Activated CD8-positive, alpha-beta T cell treated with anti-CD3 and anti-CD28 coated beads, Interleukin-2, amount 10 ng/mL, durations not matched to agents 7 days and 5 days (primary cell): ENCODE results near the gene UGGT1. TPM values are rescaled to one million over a fixed set of nuclear protein-coding genes. Genes with fewer than 3 reads are reported as not detected.

Source experiments
- ATAC-seq: fragments of 150-1000 bp; cut with Tn5 transposase; one replicate; pipeline ENCODE4 v1.10.0; 2021; ENCODE audit warnings: moderate library complexity
- CTCF ChIA-PET: fragments of 350-600 bp; sonication (Branson Sonifier 250); formaldehyde crosslinking; loops from one replicate; lab custom pipeline; 2021; ENCODE audit warnings: antibody characterized with exemption; lab: Charles Lee
- POLR2A ChIA-PET: fragments of 350-600 bp; sonication (Branson Sonifier 250); formaldehyde crosslinking; loops from one replicate; lab custom pipeline; 2021; ENCODE audit warnings: antibody characterized with exemption; lab: Charles Lee
- DNase-seq: peaks from one replicate; pipeline ENCODE4 v3.0.0-alpha.2; 2020
- H3K27ac Mint-ChIP-seq: one replicate; pipeline ENCODE4 v1.8.0; 2021; ENCODE audit warnings: mild to moderate bottlenecking, mixed read lengths
- H3K27me3 Mint-ChIP-seq: one replicate; pipeline ENCODE4 v1.8.0; 2021; ENCODE audit warnings: low read depth, mixed read lengths
- H3K36me3 Mint-ChIP-seq: one replicate; pipeline ENCODE4 v1.8.0; 2021; ENCODE audit warnings: low read depth, mixed read lengths
- H3K4me1 Mint-ChIP-seq: one replicate; pipeline ENCODE4 v1.8.0; 2021; ENCODE audit warnings: low read depth, mixed read lengths
- H3K4me3 Mint-ChIP-seq: one replicate; pipeline ENCODE4 v1.8.0; 2021; ENCODE audit warnings: mild to moderate bottlenecking, mixed read lengths
- H3K9me3 Mint-ChIP-seq: one replicate; pipeline ENCODE4 v1.8.0; 2022; ENCODE audit warnings: mixed read lengths; ENCODE audit not compliant: insufficient read depth
- total RNA-seq, 2 experiments: library from RNA; stranded (reverse); gene quantifications; one replicate each; pipeline ENCODE4 v1.2.3, GENCODE V29; 2021

The UGGT1 gene
- total RNA-seq, 2 experiments from 2014 or later, result 60.3 to 63.7 TPM

GRCh38 chr2:128177315-128177714 lies 86.3 kb downstream of the UGGT1 start:
- ChIA-PET POLR2A (no interaction called here), CTCF (no interaction called here)
- Mint-ChIP-seq H3K27me3 (no peaks in the 10 kb centered on the region), H3K4me3 (no peak overlapping the region), H3K27ac (no peak overlapping the region), H3K36me3 (peaks cover 76% of the 10 kb centered on the region), H3K4me1 (no peaks in the 10 kb centered on the region), H3K9me3 (no peaks in the 10 kb centered on the region)
- ATAC-seq (no peak), DNase-seq (no peak)

DNA sequence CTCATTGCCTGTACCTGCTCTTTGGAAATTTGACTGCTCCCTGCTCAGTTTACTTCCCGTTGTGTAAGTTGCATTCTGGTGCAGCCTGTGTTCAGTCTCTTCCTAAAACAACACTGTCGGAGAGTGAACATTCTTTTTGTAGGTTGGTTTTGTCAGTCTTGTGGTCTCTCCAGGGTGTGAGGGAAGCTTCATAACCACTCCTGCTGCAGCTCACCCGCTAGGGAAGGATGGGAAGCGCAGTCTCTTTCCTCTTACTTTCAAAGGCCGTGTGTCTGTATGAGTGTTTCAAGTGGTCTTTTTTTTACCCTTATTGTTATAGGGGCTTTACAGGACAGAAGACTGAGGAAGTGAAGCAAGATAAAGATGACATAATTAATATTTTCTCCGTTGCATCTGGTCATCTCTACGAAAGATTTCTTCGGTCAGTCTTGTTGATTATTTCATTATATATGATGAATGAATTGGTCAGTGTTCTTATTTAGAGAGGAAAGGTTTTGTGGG lies 87.2 kb downstream of the UGGT1 start:
- peaks cover 73% of the 10 kb centered on the region for H3K36me3 Mint-ChIP-seq

DNA sequence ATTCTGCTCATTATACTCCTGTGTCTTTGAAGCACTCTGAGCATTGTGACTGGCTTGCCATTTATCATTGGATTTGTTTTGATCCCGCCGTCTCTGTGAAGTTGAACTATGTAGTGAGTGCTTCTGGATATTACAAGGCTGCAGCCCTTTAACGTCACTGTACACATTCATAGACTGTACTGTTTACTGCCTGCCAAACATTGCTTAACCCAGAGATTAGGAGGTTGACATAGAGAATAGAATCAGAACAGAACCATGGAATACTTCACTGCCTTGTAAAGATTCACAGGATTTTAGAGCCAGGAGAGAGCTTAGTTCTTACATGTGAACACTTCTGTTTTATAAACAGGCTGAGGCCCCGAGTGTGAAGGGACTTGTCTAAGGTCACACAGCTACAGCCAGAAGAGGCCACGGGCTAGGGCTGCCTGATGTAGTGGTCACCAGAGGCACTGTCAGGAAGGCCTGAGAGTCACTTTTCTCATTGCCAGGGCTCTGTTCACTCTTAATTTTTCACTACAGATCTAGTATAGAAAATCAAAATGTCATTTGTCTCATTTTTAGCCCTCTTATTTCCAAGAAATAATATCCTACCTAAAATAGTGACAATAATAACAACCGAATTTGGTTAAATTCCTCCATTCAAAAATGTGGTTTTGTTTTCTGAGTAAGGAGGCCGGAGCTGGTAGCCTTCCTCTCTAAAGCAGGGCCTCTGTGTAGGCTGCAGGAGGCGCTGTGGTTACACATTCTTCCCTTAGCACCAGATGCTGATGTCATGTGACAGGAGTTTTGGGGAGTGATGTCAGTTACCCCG lies 87.9 kb downstream of the UGGT1 start:
- Mint-ChIP-seq H3K4me3 (no peak overlapping the region), H3K27ac (no peak overlapping the region), H3K9me3 (no peaks in the 10 kb centered on the region), H3K4me1 (no peaks in the 10 kb centered on the region), H3K27me3 (no peaks in the 10 kb centered on the region), H3K36me3 (peaks cover 73% of the 10 kb centered on the region)
- DNase-seq, result peak; percentile 64
- ATAC-seq, result peak; percentile 79
- ChIA-PET POLR2A (no interaction called here), CTCF (interaction anchor here (1.0 to 1.8 kb wide), 4 partner anchors 9 to 693 kb away, joined by 3 to 9 read pairs (median 7); no protein-coding TSS in a partner anchor)

More for the DNA sequence above, 87.2 kb downstream of the UGGT1 start:
- DNase-seq (no peak), ATAC-seq (no peak)
- no peaks in the 10 kb centered on the region for H3K9me3 Mint-ChIP-seq
- ChIA-PET CTCF (interaction anchor here (1.0 to 1.8 kb wide), 4 partner anchors 9 to 692 kb away, joined by 3 to 9 read pairs (median 7); no protein-coding TSS in a partner anchor), POLR2A (no interaction called here)
- H3K27me3 Mint-ChIP-seq, result no peaks in the 10 kb centered on the region
- no peak overlapping the region for H3K4me3 Mint-ChIP-seq
- no peak overlapping the region for H3K27ac Mint-ChIP-seq
- H3K4me1 Mint-ChIP-seq, result no peaks in the 10 kb centered on the region

- no peaks in the 10 kb centered on the region for H3K27me3 Mint-ChIP-seq
- H3K36me3 Mint-ChIP-seq, result peaks cover 75% of the 10 kb centered on the region
- no peaks in the 10 kb centered on the region for H3K9me3 Mint-ChIP-seq
- ATAC-seq (no peak), DNase-seq (no peak)
- POLR2A ChIA-PET, result no interaction called here
- H3K4me3 Mint-ChIP-seq, result no peak overlapping the region
- CTCF ChIA-PET, result interaction anchor here (1.0 to 1.8 kb wide), 4 partner anchors 10 to 693 kb away, joined by 3 to 9 read pairs (median 7); no protein-coding TSS in a partner anchor
- no peaks in the 10 kb centered on the region for H3K4me1 Mint-ChIP-seq
- no peak overlapping the region for H3K27ac Mint-ChIP-seq
Observed at GRCh38 chr2:128179461-128179755, 88.4 kb downstream of the UGGT1 start.

DNA sequence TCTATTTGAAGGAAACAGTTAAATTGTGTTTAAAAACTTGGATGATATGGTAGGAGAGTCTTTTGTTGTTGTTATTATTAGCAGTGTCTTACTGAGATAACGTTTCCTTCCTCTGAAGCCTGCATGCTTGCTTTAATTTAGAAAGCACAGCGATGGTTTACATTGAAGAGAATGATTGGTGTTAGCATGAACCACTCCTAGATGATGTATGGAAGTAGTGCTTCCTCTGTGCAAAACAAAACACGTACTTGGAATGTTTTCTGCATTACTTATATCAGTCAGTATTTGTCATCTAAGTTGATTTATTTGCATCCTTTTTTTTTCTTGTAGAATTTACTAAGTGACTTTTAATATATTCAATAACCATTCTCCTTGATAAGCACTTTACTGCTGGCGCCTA lies 89.0 kb downstream of the UGGT1 start:
- Mint-ChIP-seq H3K27me3 (no peaks in the 10 kb centered on the region), H3K9me3 (no peaks in the 10 kb centered on the region), H3K36me3 (peaks cover 73% of the 10 kb centered on the region), H3K4me3 (no peak overlapping the region), H3K4me1 (no peaks in the 10 kb centered on the region), H3K27ac (no peak overlapping the region)
- no peak for DNase-seq
- no peak for ATAC-seq
- ChIA-PET CTCF (interaction anchor here (1.7 to 1.8 kb wide), 3 partner anchors 10 to 54 kb away, joined by 6 to 9 read pairs (median 8); no protein-coding TSS in a partner anchor), POLR2A (no interaction called here)

- Mint-ChIP-seq H3K4me1 (no peaks in the 10 kb centered on the region), H3K4me3 (no peak overlapping the region), H3K27me3 (no peaks in the 10 kb centered on the region), H3K36me3 (peaks cover 65% of the 10 kb centered on the region), H3K27ac (no peak overlapping the region), H3K9me3 (no peaks in the 10 kb centered on the region)
- CTCF ChIA-PET, result interaction anchor here (1.0 kb wide), 1 partner anchor 11 kb away, joined by 3 read pairs; no protein-coding TSS in a partner anchor
- no peak for DNase-seq
- ATAC-seq, result no peak
- POLR2A ChIA-PET, result no interaction called here
Observed at GRCh38 chr2:128185576-128185975, 94.6 kb downstream of the UGGT1 start.

GRCh38 chr2:128187032-128187654 lies 96.1 kb downstream of the UGGT1 start:
- no peaks in the 10 kb centered on the region for H3K27me3 Mint-ChIP-seq
- ATAC-seq, result no peak
- no peak overlapping the region for H3K4me3 Mint-ChIP-seq
- no peaks in the 10 kb centered on the region for H3K4me1 Mint-ChIP-seq
- CTCF ChIA-PET, result interaction anchor here (0.6 kb wide), 1 partner anchor 245 kb away, joined by 3 read pairs; no protein-coding TSS in a partner anchor
- no peaks in the 10 kb centered on the region for H3K9me3 Mint-ChIP-seq
- no peak for DNase-seq
- peaks cover 64% of the 10 kb centered on the region for H3K36me3 Mint-ChIP-seq
- POLR2A ChIA-PET, result no interaction called here
- no peak overlapping the region for H3K27ac Mint-ChIP-seq

GRCh38 chr2:128195435-128195984 lies 104.5 kb downstream of the UGGT1 start:
- ChIA-PET POLR2A (no interaction called here), CTCF (no interaction called here)
- no peaks in the 10 kb centered on the region for H3K27me3 Mint-ChIP-seq
- H3K36me3 Mint-ChIP-seq, result peaks cover 47% of the 10 kb centered on the region
- H3K27ac Mint-ChIP-seq, result peak overlapping the region; percentile 42
- no peak for DNase-seq
- peaks cover 26% of the 10 kb centered on the region for H3K4me1 Mint-ChIP-seq
- no peak for ATAC-seq
- no peak overlapping the region for H3K4me3 Mint-ChIP-seq
- no peaks in the 10 kb centered on the region for H3K9me3 Mint-ChIP-seq

GRCh38 chr2:128196026-128196425 lies 105.0 kb downstream of the UGGT1 start:
- no peaks in the 10 kb centered on the region for H3K9me3 Mint-ChIP-seq
- no peaks in the 10 kb centered on the region for H3K27me3 Mint-ChIP-seq
- ATAC-seq (no peak), DNase-seq (no peak)
- CTCF ChIA-PET, result no interaction called here
- no peak overlapping the region for H3K4me3 Mint-ChIP-seq
- H3K36me3 Mint-ChIP-seq, result peaks cover 42% of the 10 kb centered on the region
- POLR2A ChIA-PET, result no interaction called here
- peak overlapping the region; percentile 30 for H3K27ac Mint-ChIP-seq
- H3K4me1 Mint-ChIP-seq, result peaks cover 26% of the 10 kb centered on the region

GRCh38 chr2:128196471-128196931 lies 105.5 kb downstream of the UGGT1 start:
- H3K27ac Mint-ChIP-seq, result peak overlapping the region; percentile 30
- H3K4me1 Mint-ChIP-seq, result peaks cover 26% of the 10 kb centered on the region
- no peak overlapping the region for H3K4me3 Mint-ChIP-seq
- POLR2A ChIA-PET, result no interaction called here
- DNase-seq (no peak), ATAC-seq (peak; percentile 35)
- no peaks in the 10 kb centered on the region for H3K9me3 Mint-ChIP-seq
- CTCF ChIA-PET, result no interaction called here
- no peaks in the 10 kb centered on the region for H3K27me3 Mint-ChIP-seq
- H3K36me3 Mint-ChIP-seq, result peaks cover 38% of the 10 kb centered on the region

- H3K36me3 Mint-ChIP-seq, result peaks cover 35% of the 10 kb centered on the region
- H3K27ac Mint-ChIP-seq, result peak overlapping the region; percentile 55
- H3K4me1 Mint-ChIP-seq, result peaks cover 26% of the 10 kb centered on the region
- CTCF ChIA-PET, result no interaction called here
- no peak overlapping the region for H3K4me3 Mint-ChIP-seq
- no peak for DNase-seq
- peak; percentile 38 for ATAC-seq
- no peaks in the 10 kb centered on the region for H3K27me3 Mint-ChIP-seq
- POLR2A ChIA-PET, result no interaction called here
- H3K9me3 Mint-ChIP-seq, result no peaks in the 10 kb centered on the region
Observed at GRCh38 chr2:128197059-128197458, 106.1 kb downstream of the UGGT1 start.
